ACC112 (cell line): ENCODE results near the gene FGF11.

ENCODE experiments used
- H2AFZ ChIP-seq: fragments of 200-600 bp; sonication (generic); one replicate; pipeline ENCODE4 v1.6.0; 2017; ENCODE audit warnings: antibody characterized with exemption, low read length; ENCODE audit not compliant: unreplicated experiment
- H3K27ac ChIP-seq: fragments of 200-600 bp; sonication (generic); 2 replicates; pipeline ENCODE4 v1.5.1; 2014; ENCODE audit warnings: low read depth, mild to moderate bottlenecking, antibody characterized with exemption, low read length, moderate library complexity
- H3K27me3 ChIP-seq: fragments of 200-600 bp; sonication (generic); 2 replicates; pipeline ENCODE4 v1.6.1; 2014; ENCODE audit warnings: mild to moderate bottlenecking, antibody characterized with exemption, low read length, moderate library complexity, mixed read lengths; ENCODE audit not compliant: insufficient read depth
- H3K36me3 ChIP-seq: fragments of 200-600 bp; sonication (generic); 2 replicates; pipeline ENCODE4 v1.6.1; 2016; ENCODE audit warnings: mild to moderate bottlenecking, antibody characterized with exemption, low read length, moderate library complexity, mixed read lengths; ENCODE audit not compliant: insufficient read depth
- H3K4me1 ChIP-seq: fragments of 200-600 bp; sonication (generic); one replicate; pipeline ENCODE4 v1.6.1; 2016; ENCODE audit warnings: low read length, mixed read lengths; ENCODE audit not compliant: insufficient read depth, unreplicated experiment, control insufficient read depth
- H3K4me3 ChIP-seq: fragments of 200-600 bp; sonication (generic); 2 replicates; pipeline ENCODE4 v1.5.1; 2014; ENCODE audit warnings: mild to moderate bottlenecking, low read depth, low read length
- H3K79me2 ChIP-seq: fragments of 200-600 bp; sonication (generic); one replicate; pipeline ENCODE4 v1.6.0; 2016; ENCODE audit warnings: low read length; ENCODE audit not compliant: control insufficient read depth, unreplicated experiment, insufficient read depth

Gene FGF11

DNA sequence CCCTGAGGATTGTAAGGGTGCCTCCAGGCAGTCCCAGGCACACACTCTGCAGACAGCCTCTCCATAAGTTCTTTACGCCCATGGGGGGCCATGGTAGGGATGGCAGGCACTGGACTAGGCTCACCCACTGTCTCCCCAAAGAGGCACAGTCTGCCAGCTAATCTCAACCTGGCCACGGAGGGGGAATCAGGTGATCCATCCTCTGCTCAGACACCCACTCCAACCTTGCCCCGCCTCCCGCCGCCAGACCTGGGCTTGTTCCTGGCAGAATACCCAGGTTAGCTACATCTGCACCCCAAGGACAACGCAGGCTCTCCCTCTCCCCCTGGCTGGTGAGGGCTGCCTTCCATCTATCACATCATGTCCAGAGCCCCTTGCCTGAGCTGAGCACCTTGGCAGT, 30.4 kb upstream of the FGF11 start:
- Histone ChIP-seq H3K79me2 (peaks cover 18% of the 10 kb centered on the region), H3K36me3 (0 out of 2 replicates have a peak, but pooled peaks cover 7% of the 10 kb centered on the region), H2AFZ (no peak overlapping the region), H3K27me3 (no peaks in the 10 kb centered on the region), H3K4me3 (no peak overlapping the region), H3K27ac (no peak overlapping the region), H3K4me1 (peaks cover 15% of the 10 kb centered on the region)

GRCh38 chr17:7409716-7410115, 29.6 kb upstream of the FGF11 start:
- no peaks in the 10 kb centered on the region for H3K27me3 ChIP-seq
- no peak overlapping the region for H2AFZ ChIP-seq

GRCh38 chr17:7410634-7411426, 28.5 kb upstream of the FGF11 start:
- Histone ChIP-seq H3K79me2 (peaks cover 11% of the 10 kb centered on the region), H3K36me3 (0 out of 2 replicates have a peak, but pooled peaks cover 7% of the 10 kb centered on the region), H3K4me3 (no peak overlapping the region), H3K27me3 (no peaks in the 10 kb centered on the region), H3K27ac (no peak overlapping the region), H2AFZ (no peak overlapping the region), H3K4me1 (peaks cover 17% of the 10 kb centered on the region)

More at GRCh38 chr17:7409716-7410115, 29.6 kb upstream of the FGF11 start:
- Histone ChIP-seq H3K79me2 (peaks cover 18% of the 10 kb centered on the region), H3K4me1 (peaks cover 17% of the 10 kb centered on the region), H3K36me3 (0 out of 2 replicates have a peak, but pooled peaks cover 7% of the 10 kb centered on the region), H3K27ac (no peak overlapping the region), H3K4me3 (no peak overlapping the region)

GRCh38 chr17:7411427-7411750, 27.9 kb upstream of the FGF11 start:
- H3K4me3 ChIP-seq = no peak overlapping the region
- H3K36me3 ChIP-seq = 0 out of 2 replicates have a peak, but pooled peaks cover 7% of the 10 kb centered on the region

DNA sequence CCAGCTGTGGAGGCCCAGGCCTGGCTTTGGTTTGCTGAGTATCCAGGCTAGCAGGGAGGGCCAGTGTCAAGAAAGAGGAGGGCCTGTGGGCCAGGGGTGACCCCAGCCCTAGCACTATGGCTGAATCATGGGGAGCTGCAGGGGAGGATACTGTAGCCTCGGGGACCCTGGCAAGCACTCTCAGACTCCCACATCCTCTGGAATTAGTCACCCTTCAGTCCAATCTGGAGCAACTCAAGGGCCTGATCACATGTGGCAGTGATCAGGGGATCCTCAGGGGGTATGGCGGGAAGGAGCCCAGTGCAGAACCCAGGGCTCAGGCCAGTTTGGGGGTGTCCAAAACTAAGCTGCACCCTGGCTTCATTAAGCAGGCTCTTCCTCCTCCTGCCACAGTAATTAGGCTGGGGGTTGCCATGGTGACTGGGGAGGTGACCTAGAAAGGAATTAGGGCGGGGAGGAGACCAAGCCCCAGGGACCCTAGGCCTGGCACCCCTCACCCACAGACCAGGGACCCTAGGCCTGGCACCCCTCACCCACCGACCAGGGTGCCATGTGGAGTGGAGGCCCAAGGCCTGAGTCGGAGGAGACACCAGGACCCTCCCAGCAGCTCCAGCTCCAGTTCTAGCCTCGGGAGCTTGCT, 25.8 kb upstream of the FGF11 start:
- H3K4me3 ChIP-seq = no peak overlapping the region
- H3K36me3 ChIP-seq = peaks cover 9% of the 10 kb centered on the region; the same call in 1 of the 2 replicates
- H3K27ac ChIP-seq = peak overlapping the region; percentile 12
- H2AFZ ChIP-seq = no peak overlapping the region
- H3K4me1 ChIP-seq = peaks cover 15% of the 10 kb centered on the region
- no peaks in the 10 kb centered on the region for H3K27me3 ChIP-seq
- no peaks in the 10 kb centered on the region for H3K79me2 ChIP-seq

More at GRCh38 chr17:7411427-7411750, 27.9 kb upstream of the FGF11 start:
- H3K79me2 ChIP-seq = peaks cover 6% of the 10 kb centered on the region
- H3K27ac ChIP-seq = no peak overlapping the region
- peaks cover 15% of the 10 kb centered on the region for H3K4me1 ChIP-seq
- no peak overlapping the region for H2AFZ ChIP-seq
- H3K27me3 ChIP-seq = no peaks in the 10 kb centered on the region

GRCh38 chr17:7414837-7415236, 24.5 kb upstream of the FGF11 start:
- peaks cover 15% of the 10 kb centered on the region for H3K4me1 ChIP-seq
- no peak overlapping the region for H3K4me3 ChIP-seq
- H3K79me2 ChIP-seq = no peaks in the 10 kb centered on the region
- no peaks in the 10 kb centered on the region for H3K27me3 ChIP-seq
- H2AFZ ChIP-seq = no peak overlapping the region
- peaks cover 2% of the 10 kb centered on the region; the same call in 1 of the 2 replicates for H3K36me3 ChIP-seq
- H3K27ac ChIP-seq = no peak overlapping the region

- Histone ChIP-seq H3K27me3 (no peaks in the 10 kb centered on the region), H3K79me2 (no peaks in the 10 kb centered on the region), H3K36me3 (peaks cover 2% of the 10 kb centered on the region; the same call in 1 of the 2 replicates), H2AFZ (no peak overlapping the region), H3K27ac (no peak overlapping the region), H3K4me1 (peaks cover 15% of the 10 kb centered on the region), H3K4me3 (no peak overlapping the region)
Observed at GRCh38 chr17:7415784-7416183, 23.5 kb upstream of the FGF11 start.

- Histone ChIP-seq H3K36me3 (peaks cover 2% of the 10 kb centered on the region; the same call in 1 of the 2 replicates), H3K79me2 (no peaks in the 10 kb centered on the region), H3K4me1 (peaks cover 15% of the 10 kb centered on the region), H3K27ac (no peak overlapping the region), H3K27me3 (no peaks in the 10 kb centered on the region), H3K4me3 (no peak overlapping the region), H2AFZ (no peak overlapping the region)
Observed at GRCh38 chr17:7416323-7416722, 23.0 kb upstream of the FGF11 start.

DNA sequence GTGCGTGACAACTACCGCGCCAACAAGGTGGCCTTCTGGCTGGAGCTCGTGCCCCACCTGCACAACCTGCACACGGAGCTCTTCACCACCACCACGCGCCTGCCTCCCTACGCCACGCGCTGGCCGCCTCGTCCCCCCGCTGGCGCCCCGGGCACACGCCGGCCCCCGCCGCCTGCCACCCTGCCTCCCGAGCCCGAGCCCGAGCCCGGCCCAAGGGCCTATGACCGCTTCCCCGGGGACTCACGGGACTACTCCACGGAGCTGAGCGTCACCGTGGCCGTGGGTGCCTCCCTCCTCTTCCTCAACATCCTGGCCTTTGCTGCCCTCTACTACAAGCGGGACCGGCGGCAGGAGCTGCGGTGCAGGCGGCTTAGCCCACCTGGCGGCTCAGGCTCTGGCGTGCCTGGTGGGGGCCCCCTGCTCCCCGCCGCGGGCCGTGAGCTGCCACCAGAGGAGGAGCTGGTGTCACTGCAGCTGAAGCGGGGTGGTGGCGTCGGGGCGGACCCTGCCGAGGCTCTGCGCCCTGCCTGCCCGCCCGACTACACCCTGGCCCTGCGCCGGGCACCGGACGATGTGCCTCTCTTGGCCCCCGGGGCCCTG, 22.2 kb upstream of the FGF11 start:
- H2AFZ ChIP-seq = no peak overlapping the region
- no peaks in the 10 kb centered on the region for H3K79me2 ChIP-seq
- H3K27me3 ChIP-seq = no peaks in the 10 kb centered on the region
- peaks cover 15% of the 10 kb centered on the region for H3K4me1 ChIP-seq
- H3K36me3 ChIP-seq = peaks cover 2% of the 10 kb centered on the region; the same call in 1 of the 2 replicates
- H3K4me3 ChIP-seq = no peak overlapping the region
- no peak overlapping the region for H3K27ac ChIP-seq

DNA sequence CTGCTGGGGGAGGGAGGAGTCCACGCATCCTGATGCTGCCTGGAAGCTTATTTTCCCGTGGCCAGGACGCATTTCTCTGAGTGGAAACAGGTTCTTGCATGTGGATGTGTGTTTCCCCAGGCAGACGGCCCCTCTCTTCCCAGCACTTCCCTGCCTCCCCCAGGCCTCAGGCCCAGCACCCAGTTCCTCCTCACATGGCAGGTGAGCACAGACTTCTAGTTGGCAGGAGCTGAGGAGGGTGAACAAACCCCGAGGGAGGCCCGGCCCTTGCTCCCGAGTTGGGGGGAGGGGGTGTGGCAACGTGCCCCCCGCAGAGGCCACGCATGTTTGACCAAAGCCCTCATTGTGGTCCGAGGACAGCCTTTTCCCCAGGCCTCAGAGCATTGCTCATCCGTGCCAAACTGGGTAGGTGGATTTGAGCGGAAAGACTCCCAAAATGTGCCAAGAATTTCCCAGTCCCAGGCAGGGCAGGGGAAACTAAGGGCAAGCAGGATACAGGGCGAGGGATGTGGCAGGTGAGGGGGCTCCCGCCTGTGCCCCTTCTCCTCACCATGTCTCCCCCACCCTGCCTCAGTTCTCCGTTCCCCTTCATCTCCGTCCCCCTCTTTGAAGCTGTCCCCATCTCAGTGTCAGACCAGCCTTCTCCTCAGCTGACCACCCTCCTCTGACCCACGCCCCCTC, 20.7 kb upstream of the FGF11 start:
- H3K4me1 ChIP-seq = peaks cover 5% of the 10 kb centered on the region
- no peak overlapping the region for H2AFZ ChIP-seq
- no peak overlapping the region for H3K4me3 ChIP-seq
- H3K79me2 ChIP-seq = no peaks in the 10 kb centered on the region
- H3K27ac ChIP-seq = no peak overlapping the region
- H3K36me3 ChIP-seq = peaks cover 2% of the 10 kb centered on the region; the same call in 1 of the 2 replicates
- no peaks in the 10 kb centered on the region for H3K27me3 ChIP-seq
